ENCODE measurements around the gene FRMD6. TPM values are rescaled to one million over a fixed set of nuclear protein-coding genes. Genes with fewer than 3 reads are reported as not detected.
A peak's percentile ranks its signal among the peaks of the same experiment; 100 is the strongest.

Gene FRMD6
- total RNA-seq, 2 donors from 2014 or later, result 10.2 to 11.2 TPM

DNA sequence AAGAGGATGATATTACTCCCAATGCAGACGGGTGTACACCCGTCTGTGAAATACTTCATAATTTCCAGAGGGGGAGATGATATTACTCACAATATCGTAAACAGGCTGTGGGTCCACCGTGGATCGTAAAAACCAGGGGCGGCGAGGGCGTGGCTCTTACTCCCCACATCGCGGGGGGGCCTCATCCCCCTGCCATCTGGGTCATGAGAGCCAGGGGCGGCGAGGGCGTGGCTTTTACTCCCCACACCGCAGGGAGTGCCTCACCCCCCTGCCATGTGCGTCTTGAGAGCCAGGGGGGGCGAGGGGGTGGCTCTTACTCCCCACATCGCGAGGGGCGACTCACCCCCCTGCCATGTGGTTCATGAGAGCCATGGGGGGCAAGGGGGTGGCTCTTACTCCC, 122.5 kb downstream of the FRMD6 start:
- intact Hi-C loops (cut with DNase I), result no loop called here
- WGBS, 2 donors, result 76 to 84% methylated on average over 13 to 19 of the region's 19 CpGs

GRCh38 chr14:51776102-51776894, 124.6 kb downstream of the FRMD6 start:
- Histone ChIP-seq H3K9me3 (no peaks in the 10 kb centered on the region), H3K36me3 (replicated peaks in 1 of 2; ENCODE audit: insufficient read depth in 1 of 2, low read depth in 2 of 2) (no peaks in the 10 kb centered on the region), H3K27me3 (no peaks in the 10 kb centered on the region), H3K4me3 (no peak overlapping the region), H3K4me1 (peaks cover 5% of the 10 kb centered on the region), H3K27ac (no peak overlapping the region)
- intact Hi-C loops (cut with DNase I), result loop anchor here (5.0 kb wide), 2 partner anchors 409 to 489 kb away; no protein-coding TSS in a partner anchor
- peak; percentile 27 to 49 (median 40) for DNase-seq
- WGBS, 2 donors, result 39 to 42% methylated on average over 13 of the region's 13 CpGs
- peak; percentile 50 for ATAC-seq
- no peak for TF ChIP-seq POLR2A (IDR thresholded peaks at IDR 0.05)
- TF ChIP-seq, protein P1, sequence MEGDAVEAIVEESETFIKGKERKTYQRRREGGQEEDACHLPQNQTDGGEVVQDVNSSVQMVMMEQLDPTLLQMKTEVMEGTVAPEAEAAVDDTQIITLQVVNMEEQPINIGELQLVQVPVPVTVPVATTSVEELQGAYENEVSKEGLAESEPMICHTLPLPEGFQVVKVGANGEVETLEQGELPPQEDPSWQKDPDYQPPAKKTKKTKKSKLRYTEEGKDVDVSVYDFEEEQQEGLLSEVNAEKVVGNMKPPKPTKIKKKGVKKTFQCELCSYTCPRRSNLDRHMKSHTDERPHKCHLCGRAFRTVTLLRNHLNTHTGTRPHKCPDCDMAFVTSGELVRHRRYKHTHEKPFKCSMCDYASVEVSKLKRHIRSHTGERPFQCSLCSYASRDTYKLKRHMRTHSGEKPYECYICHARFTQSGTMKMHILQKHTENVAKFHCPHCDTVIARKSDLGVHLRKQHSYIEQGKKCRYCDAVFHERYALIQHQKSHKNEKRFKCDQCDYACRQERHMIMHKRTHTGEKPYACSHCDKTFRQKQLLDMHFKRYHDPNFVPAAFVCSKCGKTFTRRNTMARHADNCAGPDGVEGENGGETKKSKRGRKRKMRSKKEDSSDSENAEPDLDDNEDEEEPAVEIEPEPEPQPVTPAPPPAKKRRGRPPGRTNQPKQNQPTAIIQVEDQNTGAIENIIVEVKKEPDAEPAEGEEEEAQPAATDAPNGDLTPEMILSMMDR (IDR thresholded peaks at IDR 0.05), result peak; percentile 15 to 56 (median 42)

More for the DNA sequence above, 122.5 kb downstream of the FRMD6 start:
- DNase-seq (no peak), ATAC-seq (no peak)
- no peak overlapping the region for H3K4me3 ChIP-seq
- H3K4me1 ChIP-seq, result peaks cover 5% of the 10 kb centered on the region
- no peaks in the 10 kb centered on the region for H3K27me3 ChIP-seq
- no peak overlapping the region for H3K27ac ChIP-seq
- H3K9me3 ChIP-seq, result no peaks in the 10 kb centered on the region
- H3K36me3 ChIP-seq (replicated peaks in 1 of 2; ENCODE audit: insufficient read depth in 1 of 2, low read depth in 2 of 2), result no peaks in the 10 kb centered on the region
- TF ChIP-seq, protein P1 (IDR thresholded peaks at IDR 0.05), result no peak
- TF ChIP-seq POLR2A (IDR thresholded peaks at IDR 0.05), result no peak

GRCh38 chr14:51780006-51780692, 128.4 kb downstream of the FRMD6 start:
- intact Hi-C loops (cut with DNase I), result no loop called here
- no peak overlapping the region for H3K4me3 ChIP-seq
- peaks cover 5% of the 10 kb centered on the region for H3K4me1 ChIP-seq
- DNase-seq, result peak; percentile 78 to 89 (median 81)
- TF ChIP-seq, protein P1 (IDR thresholded peaks at IDR 0.05), result peak; percentile 71 to 84 (median 79)
- TF ChIP-seq POLR2A (IDR thresholded peaks at IDR 0.05), result no peak
- no peak overlapping the region for H3K27ac ChIP-seq
- 5 to 6% methylated on average over 13 of the region's 13 CpGs for WGBS, 2 donors
- no peaks in the 10 kb centered on the region for H3K36me3 ChIP-seq (replicated peaks in 1 of 2; ENCODE audit: insufficient read depth in 1 of 2, low read depth in 2 of 2)
- no peaks in the 10 kb centered on the region for H3K9me3 ChIP-seq
- peak; percentile 67 for ATAC-seq
- no peaks in the 10 kb centered on the region for H3K27me3 ChIP-seq

Small RNA genes within 50 kb of the gene (small RNA-seq; reads per million reads assigned to genes)
- gene OR7E159P (not detected), gene RNA5SP385 (not detected), gene RNU6-301P (not detected)

Other genes starting within 250 kb of the FRMD6 start
- gene GNG2, start 208.7 kb downstream of the FRMD6 start, total RNA-seq, result 1 to 10 TPM; 6.2 to 6.6 TPM